Measurements from ENCODE around the gene FMR1. TPM values are rescaled to one million over a fixed set of nuclear protein-coding genes. Genes with fewer than 3 reads are reported as not detected.

The FMR1 gene
- polyA plus RNA-seq, 1 experiment: 22.4 TPM

GRCh38 chrX:147914591-147914990 lies 2.9 kb downstream of the FMR1 start:
- no peak for TF ChIP-seq CTCF (IDR thresholded peaks at IDR 0.05; ENCODE audit: low read depth, low read length)
- ChIA-PET CTCF (no interaction called here), POLR2A (no interaction called here)
- H3K4me3 ChIP-seq (ENCODE audit: low read depth, low read length): no peak overlapping the region
- H3K27ac ChIP-seq (ENCODE audit: low read depth, low read length): no peak overlapping the region
- no peak for DNase-seq (ENCODE audit: low read depth, low spot score)
- no peaks in the 10 kb centered on the region for H3K27me3 ChIP-seq (ENCODE audit: control insufficient read depth, insufficient read depth, low read length)
- no peaks in the 10 kb centered on the region; the same call in 1 of the 2 replicates for H3K9me3 ChIP-seq (ENCODE audit: control insufficient read depth, insufficient read depth, low read length)

DNA sequence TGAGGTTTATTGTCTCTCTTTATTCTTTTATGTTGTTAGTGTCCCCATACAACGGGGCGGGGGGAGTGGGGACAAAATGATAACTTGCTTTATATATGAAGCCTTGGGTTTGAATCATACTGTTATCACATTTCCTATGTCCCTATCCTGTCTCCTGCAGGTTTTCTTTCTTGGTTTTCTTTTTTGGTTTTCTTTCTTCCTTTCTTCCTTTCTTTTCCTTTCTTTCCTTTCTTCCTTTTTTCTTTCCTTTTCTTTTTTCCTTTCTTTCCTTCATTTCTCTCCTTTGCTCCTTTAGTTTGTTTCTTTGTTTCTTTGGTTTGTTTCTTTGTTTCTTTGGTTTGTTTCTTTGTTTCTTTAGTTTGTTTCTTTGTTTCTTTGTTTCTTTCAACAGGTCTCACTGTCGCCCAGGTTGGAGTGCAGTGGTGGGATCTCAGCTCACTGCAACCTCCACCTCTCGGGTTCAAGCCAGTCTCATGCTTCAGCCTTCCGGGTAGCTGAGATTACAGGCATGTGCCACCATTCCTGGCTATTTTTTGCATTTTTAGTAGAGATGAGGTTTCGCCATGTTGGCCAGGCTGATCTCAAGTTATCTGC lies 4.8 kb downstream of the FMR1 start:
- CTCF ChIA-PET: no interaction called here
- TF ChIP-seq CTCF (IDR thresholded peaks at IDR 0.05; ENCODE audit: low read depth, low read length): no peak
- no peaks in the 10 kb centered on the region; the same call in 1 of the 2 replicates for H3K9me3 ChIP-seq (ENCODE audit: control insufficient read depth, insufficient read depth, low read length)
- no peak for DNase-seq (ENCODE audit: low read depth, low spot score)
- POLR2A ChIA-PET: interaction anchor here (0.6 kb wide), 1 partner anchor 17 kb away, joined by 4 read pairs; no protein-coding TSS in a partner anchor
- no peak overlapping the region for H3K4me3 ChIP-seq (ENCODE audit: low read depth, low read length)
- H3K27ac ChIP-seq (ENCODE audit: low read depth, low read length): no peak overlapping the region
- no peaks in the 10 kb centered on the region for H3K27me3 ChIP-seq (ENCODE audit: control insufficient read depth, insufficient read depth, low read length)

DNA sequence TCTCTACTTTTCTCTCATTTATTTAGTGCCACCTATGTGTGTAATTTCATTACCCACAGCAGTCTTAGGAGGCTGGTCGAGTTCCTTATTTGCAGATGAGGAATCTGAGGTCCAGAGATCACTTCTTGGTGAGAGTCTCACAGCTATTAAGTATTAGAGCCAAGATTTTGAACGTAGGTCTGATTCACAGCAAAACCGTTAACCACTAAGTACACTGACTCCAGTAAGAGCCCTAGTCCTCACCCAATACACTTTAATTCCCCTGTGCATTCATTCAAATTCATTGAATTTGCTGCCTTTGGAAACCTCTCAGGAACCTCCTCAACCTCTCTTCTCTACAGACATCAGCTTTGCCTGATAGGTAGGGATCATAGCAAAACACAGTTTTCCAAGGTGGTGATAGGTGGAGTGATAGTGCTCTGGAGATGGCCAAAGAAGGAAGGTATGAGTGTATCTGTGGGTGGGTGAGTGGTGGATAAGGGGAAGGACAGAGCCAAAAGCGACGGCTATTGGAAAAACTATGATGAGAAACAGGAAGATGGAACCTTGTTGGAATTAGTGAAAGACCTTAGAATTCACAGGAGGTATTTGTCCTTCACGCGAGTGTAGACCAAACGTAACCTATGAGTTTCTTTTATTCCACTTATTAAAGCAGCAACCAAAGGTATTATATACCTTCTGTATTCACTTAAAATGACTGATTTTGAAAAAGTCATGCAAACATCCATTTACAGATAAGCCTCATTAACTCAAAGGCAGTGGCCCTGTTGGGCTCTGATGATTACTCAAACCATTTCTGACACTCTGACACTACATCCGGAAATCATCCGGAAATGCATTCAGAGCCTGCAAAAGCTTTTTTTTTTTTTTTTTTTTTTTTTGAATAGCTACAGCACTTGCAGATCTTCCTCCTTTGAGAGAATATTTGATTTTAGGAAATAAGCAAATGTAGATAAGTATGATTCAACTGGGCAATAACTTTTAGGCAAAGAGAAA lies 6.3 kb downstream of the FMR1 start:
- POLR2A ChIA-PET: no interaction called here
- Histone ChIP-seq H3K27me3 (ENCODE audit: control insufficient read depth, insufficient read depth, low read length) (no peaks in the 10 kb centered on the region), H3K27ac (ENCODE audit: low read depth, low read length) (no peak overlapping the region), H3K9me3 (ENCODE audit: control insufficient read depth, insufficient read depth, low read length) (no peaks in the 10 kb centered on the region), H3K4me3 (ENCODE audit: low read depth, low read length) (no peak overlapping the region)
- no peak for TF ChIP-seq CTCF (IDR thresholded peaks at IDR 0.05; ENCODE audit: low read depth, low read length)
- CTCF ChIA-PET: no interaction called here
- DNase-seq (ENCODE audit: low read depth, low spot score): no peak

GRCh38 chrX:147920161-147920666 lies 8.5 kb downstream of the FMR1 start:
- CTCF ChIA-PET: no interaction called here
- DNase-seq (ENCODE audit: low read depth, low spot score): no peak

More at GRCh38 chrX:147920161-147920666, 8.5 kb downstream of the FMR1 start:
- POLR2A ChIA-PET: no interaction called here
- H3K4me3 ChIP-seq (ENCODE audit: low read depth, low read length): no peak overlapping the region
- H3K27me3 ChIP-seq (ENCODE audit: control insufficient read depth, insufficient read depth, low read length): no peaks in the 10 kb centered on the region
- TF ChIP-seq CTCF (IDR thresholded peaks at IDR 0.05; ENCODE audit: low read depth, low read length): no peak
- no peak overlapping the region for H3K27ac ChIP-seq (ENCODE audit: low read depth, low read length)
- H3K9me3 ChIP-seq (ENCODE audit: control insufficient read depth, insufficient read depth, low read length): no peaks in the 10 kb centered on the region

Measured in AG04450 (cell line).